ENCODE measurements around the gene RAC2. TPM values are rescaled to one million over a fixed set of nuclear protein-coding genes. Genes with fewer than 3 reads are reported as not detected.
A peak's percentile ranks its signal among the peaks of the same experiment; 100 is the strongest.

Gene RAC2
- polyA plus RNA-seq, 2 of the 4 experiments (the other 2 are of a cell fraction), result 0.05 TPM; not detected in 1

DNA sequence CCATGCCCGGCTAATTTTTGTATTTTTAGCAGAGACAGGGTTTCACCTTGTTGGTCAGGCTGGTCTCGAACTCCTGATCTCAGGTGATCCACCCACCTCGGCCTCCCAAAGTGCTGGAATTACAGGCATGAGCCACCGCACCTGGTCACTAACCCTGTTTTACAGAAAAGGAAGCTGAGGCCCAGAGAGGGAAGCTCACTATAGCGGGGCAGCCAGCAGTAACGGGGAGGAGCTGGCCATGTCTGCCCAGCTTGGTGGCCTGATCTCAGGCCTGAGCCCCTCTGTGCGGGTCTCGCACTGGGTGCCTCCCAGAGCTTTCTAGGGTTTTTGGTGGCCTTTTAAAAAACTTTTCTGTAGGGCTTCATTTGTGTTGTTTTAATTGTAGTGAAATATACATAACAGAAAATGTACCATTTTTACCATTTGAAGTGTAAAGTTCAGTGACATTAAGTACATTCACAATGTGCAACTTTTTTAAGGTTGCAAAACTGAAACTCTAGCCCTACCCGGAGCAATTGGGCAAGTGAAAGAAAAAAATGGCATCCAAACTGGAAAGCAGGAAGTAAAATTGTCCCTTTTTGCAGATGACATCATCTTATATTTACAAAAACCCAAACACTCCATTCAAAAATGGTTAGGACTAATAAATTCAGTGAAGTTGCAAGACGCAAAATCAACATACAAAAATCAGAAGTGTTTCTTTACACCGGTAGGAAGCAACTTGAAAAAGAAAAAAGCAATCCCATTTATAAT, 23.8 kb upstream of the RAC2 start:
- Histone ChIP-seq H3K9me3 (peaks cover 18% of the 10 kb centered on the region), H3K4me2 (peak overlapping the region; percentile 79), H3K4me1 (peaks cover 10% of the 10 kb centered on the region), H3K27ac (peak overlapping the region; percentile 57 to 84; a peak in 5 of 6 replicates), H3K4me3 (no peak overlapping the region; the same call in 2 of the 3 replicates)
- no peak for FAIRE-seq
- ChIA-PET POLR2A (no interaction called here), CTCF (interaction anchor here (0.8 to 6.9 kb wide), 11 partner anchors 8 to 189 kb away, joined by 3 to 55 read pairs (median 5); partner anchors contain the start of gene RAC2)
- WGBS (ENCODE audit: missing lambda C conversion rate), result 76% methylated on average over 11 of the region's 11 CpGs
- ATAC-seq, result no peak
- DNase-seq (ENCODE audit: low read depth in 1 of 2, low spot score in 1 of 2), result no peak
- TF ChIP-seq HEYL (CRISPR knock-in tag; IDR thresholded peaks at IDR 0.05), result no peak

GRCh38 chr22:37267135-37267587, 23.1 kb upstream of the RAC2 start:
- peak overlapping the region; percentile 57 to 84 for H3K27ac ChIP-seq
- ChIA-PET CTCF (interaction anchor here (0.8 to 6.9 kb wide), 13 partner anchors 7 to 189 kb away, joined by 3 to 55 read pairs (median 5); partner anchors contain the start of gene RAC2), POLR2A (no interaction called here)
- DNase-seq (ENCODE audit: low read depth in 1 of 2, low spot score in 1 of 2) (peak in 1 of 2 experiments; percentile 26), ATAC-seq (peak; percentile 85 to 94), FAIRE-seq (no peak)
- WGBS (ENCODE audit: missing lambda C conversion rate), result 20% methylated on average over 11 of the region's 22 CpGs
- peak overlapping the region; percentile 79 for H3K4me2 ChIP-seq
- TF ChIP-seq FOSB (CRISPR knock-in tag; IDR thresholded peaks at IDR 0.05) (no peak), RAD21 (conservative IDR thresholded peaks at IDR 0.05 in 1 of 2, IDR thresholded peaks at IDR 0.05 in 1 of 2) (peak; percentile 63 to 70), SMC3 (IDR thresholded peaks at IDR 0.05) (peak; percentile 69; the same call in 2 of the 3 replicates)
- TF ChIP-seq, protein P1, sequence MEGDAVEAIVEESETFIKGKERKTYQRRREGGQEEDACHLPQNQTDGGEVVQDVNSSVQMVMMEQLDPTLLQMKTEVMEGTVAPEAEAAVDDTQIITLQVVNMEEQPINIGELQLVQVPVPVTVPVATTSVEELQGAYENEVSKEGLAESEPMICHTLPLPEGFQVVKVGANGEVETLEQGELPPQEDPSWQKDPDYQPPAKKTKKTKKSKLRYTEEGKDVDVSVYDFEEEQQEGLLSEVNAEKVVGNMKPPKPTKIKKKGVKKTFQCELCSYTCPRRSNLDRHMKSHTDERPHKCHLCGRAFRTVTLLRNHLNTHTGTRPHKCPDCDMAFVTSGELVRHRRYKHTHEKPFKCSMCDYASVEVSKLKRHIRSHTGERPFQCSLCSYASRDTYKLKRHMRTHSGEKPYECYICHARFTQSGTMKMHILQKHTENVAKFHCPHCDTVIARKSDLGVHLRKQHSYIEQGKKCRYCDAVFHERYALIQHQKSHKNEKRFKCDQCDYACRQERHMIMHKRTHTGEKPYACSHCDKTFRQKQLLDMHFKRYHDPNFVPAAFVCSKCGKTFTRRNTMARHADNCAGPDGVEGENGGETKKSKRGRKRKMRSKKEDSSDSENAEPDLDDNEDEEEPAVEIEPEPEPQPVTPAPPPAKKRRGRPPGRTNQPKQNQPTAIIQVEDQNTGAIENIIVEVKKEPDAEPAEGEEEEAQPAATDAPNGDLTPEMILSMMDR (IDR thresholded peaks at IDR 0.05), result peak; percentile 68
- H3K9me3 ChIP-seq, result peaks cover 18% of the 10 kb centered on the region
- H3K4me1 ChIP-seq, result peaks cover 10% of the 10 kb centered on the region
- peak overlapping the region; percentile 41 for H3K4me3 ChIP-seq

- ATAC-seq (peak; percentile 56 to 58; a peak in 4 of 6 replicates), DNase-seq (ENCODE audit: low read depth in 1 of 2, low spot score in 1 of 2) (no peak), FAIRE-seq (no peak)
- CTCF ChIA-PET, result interaction anchor here (0.8 to 2.5 kb wide), 6 partner anchors 11 to 189 kb away, joined by 3 to 9 read pairs (median 6); no protein-coding TSS in a partner anchor
- Histone ChIP-seq H3K4me1 (peaks cover 10% of the 10 kb centered on the region), H3K9me3 (peaks cover 18% of the 10 kb centered on the region), H3K4me2 (no peak overlapping the region; the same call in 2 of the 3 replicates), H3K4me3 (no peak overlapping the region), H3K27ac (peak overlapping the region in 1 of 2 experiments; percentile 84; a peak in 1 of 6 replicates)
- 64% methylated on average over 16 of the region's 18 CpGs for WGBS (ENCODE audit: missing lambda C conversion rate)
- POLR2A ChIA-PET, result no interaction called here
- TF ChIP-seq PHF8 (IDR thresholded peaks at IDR 0.05; ENCODE audit: borderline replicate concordance, low read depth), result no peak
- no peak for TF ChIP-seq HMGXB4 (CRISPR knock-in tag; IDR thresholded peaks at IDR 0.05; ENCODE audit: borderline replicate concordance)
- TF ChIP-seq FOSL2 (IDR thresholded peaks at IDR 0.05), result no peak
- TF ChIP-seq FOSL2 (CRISPR knock-in tag; IDR thresholded peaks at IDR 0.05), result no peak
- TF ChIP-seq ESRRA (IDR thresholded peaks at IDR 0.05; ENCODE audit: borderline replicate concordance, low read length), result no peak
- TF ChIP-seq CHD4 (IDR thresholded peaks at IDR 0.05; ENCODE audit: borderline replicate concordance), result no peak
- TF ChIP-seq, protein P2, sequence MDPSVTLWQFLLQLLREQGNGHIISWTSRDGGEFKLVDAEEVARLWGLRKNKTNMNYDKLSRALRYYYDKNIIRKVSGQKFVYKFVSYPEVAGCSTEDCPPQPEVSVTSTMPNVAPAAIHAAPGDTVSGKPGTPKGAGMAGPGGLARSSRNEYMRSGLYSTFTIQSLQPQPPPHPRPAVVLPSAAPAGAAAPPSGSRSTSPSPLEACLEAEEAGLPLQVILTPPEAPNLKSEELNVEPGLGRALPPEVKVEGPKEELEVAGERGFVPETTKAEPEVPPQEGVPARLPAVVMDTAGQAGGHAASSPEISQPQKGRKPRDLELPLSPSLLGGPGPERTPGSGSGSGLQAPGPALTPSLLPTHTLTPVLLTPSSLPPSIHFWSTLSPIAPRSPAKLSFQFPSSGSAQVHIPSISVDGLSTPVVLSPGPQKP (IDR thresholded peaks at IDR 0.05; ENCODE audit: low read depth, low read length), result no peak
Measured at GRCh38 chr22:37266581-37267134, 22.6 kb upstream of the RAC2 start.
